ENCODE measurements around the gene LONP2. TPM values are rescaled to one million over a fixed set of nuclear protein-coding genes. Genes with fewer than 3 reads are reported as not detected.

Gene LONP2
- total and polyA plus RNA-seq, 9 of the 15 experiments (the other 6 are each of a cell fraction or from before 2014, with no cell fraction given) = 8.1 to 41.2 (median 25.6) TPM

- TF ChIP-seq, protein P1, sequence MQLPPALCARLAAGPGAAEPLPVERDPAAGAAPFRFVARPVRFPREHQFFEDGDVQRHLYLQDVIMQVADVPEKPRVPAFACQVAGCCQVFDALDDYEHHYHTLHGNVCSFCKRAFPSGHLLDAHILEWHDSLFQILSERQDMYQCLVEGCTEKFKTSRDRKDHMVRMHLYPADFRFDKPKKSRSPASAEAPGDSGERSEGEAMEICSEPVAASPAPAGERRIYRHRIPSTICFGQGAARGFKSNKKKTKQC (CRISPR knock-in tag; IDR thresholded peaks at IDR 0.05) = peak; percentile 50; the same call in 1 of the 2 replicates
- TF ChIP-seq ZNF507 (tag; conservative IDR thresholded peaks at IDR 0.05) (no peak), ZNF174 (CRISPR knock-in tag; IDR thresholded peaks at IDR 0.05) (no peak), NUFIP1 (IDR thresholded peaks at IDR 0.05; ENCODE audit: partially characterized antibody) (no peak), MLLT1 (IDR thresholded peaks at IDR 0.05) (no peak), GTF2E2 (tag; IDR thresholded peaks at IDR 0.05) (peak; percentile 82), TAF15 (IDR thresholded peaks at IDR 0.05; ENCODE audit: low read depth, low read length) (no peak), TEAD1 (CRISPR knock-in tag; IDR thresholded peaks at IDR 0.05) (no peak), ZNF592 (IDR thresholded peaks at IDR 0.05) (0 out of 2 replicates have a peak, but pooled peaks have one; percentile 51)
- TF ChIP-seq, protein P2, sequence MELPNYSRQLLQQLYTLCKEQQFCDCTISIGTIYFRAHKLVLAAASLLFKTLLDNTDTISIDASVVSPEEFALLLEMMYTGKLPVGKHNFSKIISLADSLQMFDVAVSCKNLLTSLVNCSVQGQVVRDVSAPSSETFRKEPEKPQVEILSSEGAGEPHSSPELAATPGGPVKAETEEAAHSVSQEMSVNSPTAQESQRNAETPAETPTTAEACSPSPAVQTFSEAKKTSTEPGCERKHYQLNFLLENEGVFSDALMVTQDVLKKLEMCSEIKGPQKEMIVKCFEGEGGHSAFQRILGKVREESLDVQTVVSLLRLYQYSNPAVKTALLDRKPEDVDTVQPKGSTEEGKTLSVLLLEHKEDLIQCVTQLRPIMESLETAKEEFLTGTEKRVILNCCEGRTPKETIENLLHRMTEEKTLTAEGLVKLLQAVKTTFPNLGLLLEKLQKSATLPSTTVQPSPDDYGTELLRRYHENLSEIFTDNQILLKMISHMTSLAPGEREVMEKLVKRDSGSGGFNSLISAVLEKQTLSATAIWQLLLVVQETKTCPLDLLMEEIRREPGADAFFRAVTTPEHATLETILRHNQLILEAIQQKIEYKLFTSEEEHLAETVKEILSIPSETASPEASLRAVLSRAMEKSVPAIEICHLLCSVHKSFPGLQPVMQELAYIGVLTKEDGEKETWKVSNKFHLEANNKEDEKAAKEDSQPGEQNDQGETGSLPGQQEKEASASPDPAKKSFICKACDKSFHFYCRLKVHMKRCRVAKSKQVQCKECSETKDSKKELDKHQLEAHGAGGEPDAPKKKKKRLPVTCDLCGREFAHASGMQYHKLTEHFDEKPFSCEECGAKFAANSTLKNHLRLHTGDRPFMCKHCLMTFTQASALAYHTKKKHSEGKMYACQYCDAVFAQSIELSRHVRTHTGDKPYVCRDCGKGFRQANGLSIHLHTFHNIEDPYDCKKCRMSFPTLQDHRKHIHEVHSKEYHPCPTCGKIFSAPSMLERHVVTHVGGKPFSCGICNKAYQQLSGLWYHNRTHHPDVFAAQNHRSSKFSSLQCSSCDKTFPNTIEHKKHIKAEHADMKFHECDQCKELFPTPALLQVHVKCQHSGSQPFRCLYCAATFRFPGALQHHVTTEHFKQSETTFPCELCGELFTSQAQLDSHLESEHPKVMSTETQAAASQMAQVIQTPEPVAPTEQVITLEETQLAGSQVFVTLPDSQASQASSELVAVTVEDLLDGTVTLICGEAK (IDR thresholded peaks at IDR 0.05) = no peak
- TF ChIP-seq, protein P2 (CRISPR knock-in tag; IDR thresholded peaks at IDR 0.05) = no peak
These were observed 141.4 kb downstream of the LONP2 start, which contains the start of gene SIAH1 (continued) for GRCh38 chr16:48385253-48386150.
